PC-3 (cell line): ENCODE measurements around the gene CHRNB4. TPM values are rescaled to one million over a fixed set of nuclear protein-coding genes. Genes with fewer than 3 reads are reported as not detected.

Source experiments
- ATAC-seq: fragments of 200-7000 bp; cut with Tn5 transposase; 2 replicates; pipeline ENCODE4 v1.9.1; 2020; ENCODE audit warnings: mild to moderate bottlenecking, moderate library complexity
- BruUV-seq: library from RNA; stranded (reverse); fragments of 400-500 nt; replicated peaks from 2 replicates; lab custom pipeline; 2021; lab: Mats Ljungman, UMichigan
- CTCF ChIA-PET: fragments of 300-600 bp; sonication (Branson Sonifier 250); formaldehyde crosslinking; loops from one replicate; lab custom pipeline; 2022; ENCODE audit warnings: antibody characterized with exemption; lab: Charles Lee
- POLR2A ChIA-PET: fragments of 300-600 bp; sonication (Branson Sonifier 250); formaldehyde crosslinking; loops from one replicate; lab custom pipeline; 2022; ENCODE audit warnings: antibody characterized with exemption; ENCODE audit not compliant: unreplicated experiment; lab: Charles Lee
- DNase-seq: peaks from one replicate; pipeline ENCODE4 v3.0.0-alpha.2; 2015
- H2AFZ ChIP-seq: fragments of 300-600 bp; sonication (generic); 2 replicates; pipeline ENCODE4 v1.6.0; 2016; ENCODE audit warnings: antibody characterized with exemption, low read length
- H3F3A ChIP-seq: fragments of 300-600 bp; sonication (generic); one replicate; pipeline ENCODE4 v1.6.0; 2017; ENCODE audit warnings: antibody characterized with exemption, low read length, control low read depth, mild to moderate bottlenecking; ENCODE audit not compliant: unreplicated experiment
- H3K27ac ChIP-seq: fragments of 300-600 bp; sonication (generic); 2 replicates; pipeline ENCODE4 v1.5.1; 2016; ENCODE audit warnings: mild to moderate bottlenecking, low read length
- H3K27me3 ChIP-seq: fragments of 300-600 bp; sonication (generic); 2 replicates; pipeline ENCODE4 v1.6.1; 2016; ENCODE audit warnings: low read length, mixed read lengths
- H3K36me3 ChIP-seq: fragments of 300-600 bp; sonication (generic); 2 replicates; pipeline ENCODE4 v1.6.1; 2016; ENCODE audit warnings: low read depth, mixed run types, low read length, mixed read lengths
- H3K4me1 ChIP-seq: fragments of 300-600 bp; sonication (generic); 2 replicates; pipeline ENCODE4 v1.5.1; 2016; ENCODE audit warnings: low read length; ENCODE audit not compliant: insufficient read depth
- H3K4me2 ChIP-seq: fragments of 300-600 bp; sonication (generic); 2 replicates; pipeline ENCODE4 v1.6.0; 2016; ENCODE audit warnings: low read length
- H3K4me3 ChIP-seq: fragments of 300-600 bp; sonication (generic); 2 replicates; pipeline ENCODE4 v1.5.1; 2016; ENCODE audit warnings: mild to moderate bottlenecking, low read length, mixed read lengths
- H3K79me2 ChIP-seq: fragments of 300-600 bp; sonication (generic); 2 replicates; pipeline ENCODE4 v1.6.1; 2017; ENCODE audit warnings: low read length, mixed read lengths
- H3K9ac ChIP-seq: fragments of 300-600 bp; sonication (generic); 2 replicates; pipeline ENCODE4 v1.6.0; 2016; ENCODE audit warnings: mild to moderate bottlenecking, low read length
- H3K9me2 ChIP-seq: fragments of 300-600 bp; sonication (generic); replicated peaks from 2 replicates; pipeline ENCODE4 v1.6.1; 2016; ENCODE audit warnings: mixed run types, low read length, mixed read lengths
- H3K9me3 ChIP-seq: fragments of 300-600 bp; sonication (generic); 2 replicates; pipeline ENCODE4 v1.6.1; 2016; ENCODE audit warnings: low read length, mixed read lengths
- H4K20me1 ChIP-seq: fragments of 300-600 bp; sonication (generic); 2 replicates; pipeline ENCODE4 v1.6.1; 2016; ENCODE audit warnings: low read length, mixed read lengths
- EZH2 ChIP-seq: fragments of 300-600 bp; sonication (generic); IDR thresholded peaks from one replicate; pipeline ENCODE4 v1.6.1; 2017; ENCODE audit warnings: antibody characterized with exemption, mild to moderate bottlenecking, low read length; ENCODE audit not compliant: unreplicated experiment
- EZH2phosphoT487 ChIP-seq: fragments of 300-600 bp; sonication (generic); IDR thresholded peaks from 2 replicates; pipeline ENCODE4 v1.6.1; 2018; ENCODE audit warnings: mild to moderate bottlenecking, antibody characterized with exemption, low read length, borderline replicate concordance
- intact Hi-C: fragments of 100-400 bp; cut with micrococcal nuclease; formaldehyde crosslinking; loops from 2 replicates; pipeline ENCODE4 v1.9.0; 2023
- total RNA-seq: library from RNA; depleted of rRNA; stranded (reverse); fragments of >200 nt; gene quantifications from 2 replicates; pipeline ENCODE4 v1.2.3, GENCODE V29; 2014
- TF ChIP-seq, protein P1 (sequence below): fragments of 300-600 bp; sonication (generic); conservative IDR thresholded peaks from 2 replicates; pipeline ENCODE4 v1.5.1; 2017; ENCODE audit warnings: antibody characterized with exemption, low read depth, mild to moderate bottlenecking, low read length

CHRNB4 gene
- total RNA-seq, 1 experiment from 2014 or later = not detected

DNA sequence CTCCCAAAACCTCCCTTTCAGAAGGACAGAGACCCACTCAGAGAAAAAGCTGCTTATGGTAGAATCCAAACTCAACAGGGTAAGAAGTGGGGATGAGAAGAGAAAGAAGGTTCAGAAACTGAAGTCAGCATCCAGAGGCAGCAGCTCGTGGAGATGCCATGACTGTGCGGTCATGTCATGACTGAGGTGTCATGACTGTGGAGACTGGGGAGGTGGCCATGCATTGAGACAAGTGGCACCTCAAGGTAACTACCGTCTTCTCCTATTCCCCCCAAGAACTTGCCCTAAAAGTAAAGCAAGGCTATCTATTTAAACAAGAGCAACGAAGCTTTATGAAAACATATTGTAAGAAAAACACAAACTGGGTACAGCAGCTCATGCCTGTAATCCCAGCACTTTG lies 35.3 kb downstream of the CHRNB4 start:
- Histone ChIP-seq H3K36me3 (no peaks in the 10 kb centered on the region), H4K20me1 (no peaks in the 10 kb centered on the region), H3K27me3 (no peaks in the 10 kb centered on the region), H2AFZ (no peak overlapping the region), H3K4me3 (no peak overlapping the region), H3K9me2 (no peaks in the 10 kb centered on the region), H3K4me1 (no peaks in the 10 kb centered on the region), H3K9ac (no peak overlapping the region), H3K27ac (no peak overlapping the region), H3F3A (no peaks in the 10 kb centered on the region), H3K79me2 (no peaks in the 10 kb centered on the region), H3K4me2 (no peak overlapping the region), H3K9me3 (no peaks in the 10 kb centered on the region)
- no TSS peak for BruUV-seq
- DNase-seq = no peak
- intact Hi-C loops = no loop called here
- CTCF ChIA-PET = no interaction called here
- TF ChIP-seq EZH2 = no peak
- TF ChIP-seq, protein P1, sequence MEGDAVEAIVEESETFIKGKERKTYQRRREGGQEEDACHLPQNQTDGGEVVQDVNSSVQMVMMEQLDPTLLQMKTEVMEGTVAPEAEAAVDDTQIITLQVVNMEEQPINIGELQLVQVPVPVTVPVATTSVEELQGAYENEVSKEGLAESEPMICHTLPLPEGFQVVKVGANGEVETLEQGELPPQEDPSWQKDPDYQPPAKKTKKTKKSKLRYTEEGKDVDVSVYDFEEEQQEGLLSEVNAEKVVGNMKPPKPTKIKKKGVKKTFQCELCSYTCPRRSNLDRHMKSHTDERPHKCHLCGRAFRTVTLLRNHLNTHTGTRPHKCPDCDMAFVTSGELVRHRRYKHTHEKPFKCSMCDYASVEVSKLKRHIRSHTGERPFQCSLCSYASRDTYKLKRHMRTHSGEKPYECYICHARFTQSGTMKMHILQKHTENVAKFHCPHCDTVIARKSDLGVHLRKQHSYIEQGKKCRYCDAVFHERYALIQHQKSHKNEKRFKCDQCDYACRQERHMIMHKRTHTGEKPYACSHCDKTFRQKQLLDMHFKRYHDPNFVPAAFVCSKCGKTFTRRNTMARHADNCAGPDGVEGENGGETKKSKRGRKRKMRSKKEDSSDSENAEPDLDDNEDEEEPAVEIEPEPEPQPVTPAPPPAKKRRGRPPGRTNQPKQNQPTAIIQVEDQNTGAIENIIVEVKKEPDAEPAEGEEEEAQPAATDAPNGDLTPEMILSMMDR = no peak
- no peak for TF ChIP-seq EZH2phosphoT487
- ATAC-seq = no peak
- POLR2A ChIA-PET = no interaction called here

- no peaks in the 10 kb centered on the region for H3K36me3 ChIP-seq
- no peaks in the 10 kb centered on the region for H3K9me2 ChIP-seq
- no peak for ATAC-seq
- H3K4me2 ChIP-seq = no peak overlapping the region
- POLR2A ChIA-PET = no interaction called here
- H3K9ac ChIP-seq = no peak overlapping the region
- H3K9me3 ChIP-seq = no peaks in the 10 kb centered on the region
- H4K20me1 ChIP-seq = no peaks in the 10 kb centered on the region
- TF ChIP-seq EZH2phosphoT487 = no peak
- TF ChIP-seq, protein P1 = no peak
- TF ChIP-seq EZH2 = no peak
- no peaks in the 10 kb centered on the region for H3K4me1 ChIP-seq
- CTCF ChIA-PET = no interaction called here
- no TSS peak for BruUV-seq
- H3K79me2 ChIP-seq = no peaks in the 10 kb centered on the region
- H3F3A ChIP-seq = no peaks in the 10 kb centered on the region
- no peaks in the 10 kb centered on the region for H3K27me3 ChIP-seq
- no peak for DNase-seq
- no peak overlapping the region for H3K4me3 ChIP-seq
- H2AFZ ChIP-seq = no peak overlapping the region
- intact Hi-C loops = no loop called here
- no peak overlapping the region for H3K27ac ChIP-seq
Measured at GRCh38 chr15:78605201-78605600, 35.8 kb downstream of the CHRNB4 start.

DNA sequence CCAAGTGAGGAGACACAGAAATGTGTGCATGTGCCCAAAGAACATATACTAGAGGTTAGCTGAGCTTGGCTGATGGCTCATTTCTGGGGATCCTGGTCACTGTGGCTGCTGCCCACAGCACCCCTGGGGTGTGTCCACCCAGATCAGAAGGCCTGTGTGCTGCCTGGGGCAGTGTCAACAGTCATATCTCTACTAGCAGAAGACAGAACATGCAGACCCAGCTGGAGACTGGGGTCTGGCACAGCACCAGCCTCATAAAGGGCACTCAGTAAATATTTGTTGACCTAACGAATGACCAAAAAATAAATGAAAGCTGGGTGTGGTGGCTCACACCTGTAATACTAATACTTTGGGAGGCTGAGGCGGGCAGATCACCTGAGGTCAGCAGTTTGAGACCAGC lies 36.6 kb downstream of the CHRNB4 start:
- Histone ChIP-seq H3F3A (no peaks in the 10 kb centered on the region), H3K4me2 (no peak overlapping the region), H3K9me2 (no peaks in the 10 kb centered on the region), H3K27me3 (no peaks in the 10 kb centered on the region), H4K20me1 (no peaks in the 10 kb centered on the region), H3K9ac (no peak overlapping the region), H3K4me3 (no peak overlapping the region), H3K36me3 (no peaks in the 10 kb centered on the region), H3K9me3 (no peaks in the 10 kb centered on the region), H3K27ac (no peak overlapping the region), H3K4me1 (no peaks in the 10 kb centered on the region), H3K79me2 (no peaks in the 10 kb centered on the region), H2AFZ (no peak overlapping the region)
- no TSS peak for BruUV-seq
- ChIA-PET POLR2A (no interaction called here), CTCF (no interaction called here)
- no peak for ATAC-seq
- intact Hi-C loops = no loop called here
- DNase-seq = no peak
- no peak for TF ChIP-seq EZH2phosphoT487
- no peak for TF ChIP-seq EZH2
- TF ChIP-seq, protein P1 = no peak
